ENCODE data around the gene FAAH.

Gene FAAH

DNA sequence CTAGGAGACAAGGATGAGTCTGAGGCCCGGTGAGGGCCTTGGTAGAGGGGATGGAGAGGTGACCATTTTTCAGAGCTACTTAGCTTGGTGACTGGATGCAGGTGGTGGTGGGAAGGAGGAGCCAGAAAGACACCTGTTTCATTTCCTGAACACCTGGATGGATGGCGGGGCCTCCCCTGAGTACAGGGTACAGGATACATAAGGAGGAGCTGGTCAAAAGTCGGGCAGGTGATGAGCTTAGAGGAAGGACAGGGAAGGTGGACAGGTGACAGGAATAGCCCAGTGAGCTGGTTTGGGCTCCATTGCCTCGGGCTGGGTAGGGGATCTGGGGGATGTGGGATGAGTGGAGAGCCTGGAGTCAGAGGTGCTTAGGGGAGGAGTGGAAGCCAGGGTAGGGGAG is 6.3 kb downstream of the FAAH start:
- H3K27ac ChIP-seq (ENCODE audit: low read length) = no peak overlapping the region
- WGBS (ENCODE audit: insufficient coverage, insufficient read length) = no CpG with 5 or more reads among the region's 4 CpGs
- H3K27me3 ChIP-seq (ENCODE audit: control insufficient read depth, insufficient read depth, low read length) = no peaks in the 10 kb centered on the region
- no peak overlapping the region for H3K4me3 ChIP-seq (ENCODE audit: low read length)
- H3K36me3 ChIP-seq (ENCODE audit: control insufficient read depth, insufficient read depth, low read length) = no peaks in the 10 kb centered on the region
- no peak for DNase-seq (ENCODE audit: low read depth, low spot score)
- H3K4me1 ChIP-seq (ENCODE audit: control insufficient read depth, insufficient read depth, low read length) = peaks cover 11% of the 10 kb centered on the region
- no peaks in the 10 kb centered on the region for H3K9me3 ChIP-seq (ENCODE audit: control insufficient read depth, insufficient read depth, low read length)

- no CpG with 5 or more reads among the region's 6 CpGs for WGBS (ENCODE audit: insufficient coverage, insufficient read length)
- H3K9me3 ChIP-seq (ENCODE audit: control insufficient read depth, insufficient read depth, low read length) = no peaks in the 10 kb centered on the region
- peaks cover 14% of the 10 kb centered on the region for H3K4me1 ChIP-seq (ENCODE audit: control insufficient read depth, insufficient read depth, low read length)
- no peak for DNase-seq (ENCODE audit: low read depth, low spot score)
- H3K27ac ChIP-seq (ENCODE audit: low read length) = no peak overlapping the region
- H3K36me3 ChIP-seq (ENCODE audit: control insufficient read depth, insufficient read depth, low read length) = no peaks in the 10 kb centered on the region
- no peaks in the 10 kb centered on the region for H3K27me3 ChIP-seq (ENCODE audit: control insufficient read depth, insufficient read depth, low read length)
- no peak overlapping the region for H3K4me3 ChIP-seq (ENCODE audit: low read length)
Measured at GRCh38 chr1:46401154-46401913, 7.2 kb downstream of the FAAH start.

GRCh38 chr1:46401964-46402626 is 8.0 kb downstream of the FAAH start:
- H3K27ac ChIP-seq (ENCODE audit: low read length) = no peak overlapping the region
- H3K36me3 ChIP-seq (ENCODE audit: control insufficient read depth, insufficient read depth, low read length) = no peaks in the 10 kb centered on the region
- H3K4me1 ChIP-seq (ENCODE audit: control insufficient read depth, insufficient read depth, low read length) = peaks cover 16% of the 10 kb centered on the region
- DNase-seq (ENCODE audit: low read depth, low spot score) = no peak
- no peak overlapping the region for H3K4me3 ChIP-seq (ENCODE audit: low read length)
- no CpG with 5 or more reads among the region's 10 CpGs for WGBS (ENCODE audit: insufficient coverage, insufficient read length)
- no peaks in the 10 kb centered on the region for H3K27me3 ChIP-seq (ENCODE audit: control insufficient read depth, insufficient read depth, low read length)
- H3K9me3 ChIP-seq (ENCODE audit: control insufficient read depth, insufficient read depth, low read length) = no peaks in the 10 kb centered on the region

DNA sequence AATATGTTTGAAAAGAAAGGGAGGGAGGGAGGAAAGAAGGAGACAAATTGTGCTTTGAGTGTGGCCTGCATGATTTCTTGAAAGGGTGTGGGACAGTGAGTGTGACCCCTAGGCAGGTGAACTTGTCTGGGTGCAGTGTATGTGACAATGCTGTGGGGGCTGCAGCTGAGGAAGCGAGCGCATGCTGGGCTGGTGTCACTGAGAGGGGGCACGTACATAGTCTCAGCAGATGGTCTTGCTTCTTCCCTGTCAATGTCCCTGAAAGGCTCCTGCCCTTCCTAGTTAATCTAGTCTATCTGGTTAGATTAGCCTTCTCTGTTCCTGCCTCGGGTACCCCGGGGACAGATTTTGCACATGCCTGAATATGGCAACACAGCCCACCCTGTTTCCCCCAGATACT is 9.8 kb downstream of the FAAH start:
- Histone ChIP-seq H3K27me3 (ENCODE audit: control insufficient read depth, insufficient read depth, low read length) (no peaks in the 10 kb centered on the region), H3K4me1 (ENCODE audit: control insufficient read depth, insufficient read depth, low read length) (peaks cover 16% of the 10 kb centered on the region), H3K36me3 (ENCODE audit: control insufficient read depth, insufficient read depth, low read length) (no peaks in the 10 kb centered on the region), H3K4me3 (ENCODE audit: low read length) (no peak overlapping the region), H3K27ac (ENCODE audit: low read length) (no peak overlapping the region), H3K9me3 (ENCODE audit: control insufficient read depth, insufficient read depth, low read length) (no peaks in the 10 kb centered on the region)
- WGBS (ENCODE audit: insufficient coverage, insufficient read length) = no CpG with 5 or more reads among the region's 5 CpGs
- no peak for DNase-seq (ENCODE audit: low read depth, low spot score)

- Histone ChIP-seq H3K4me3 (ENCODE audit: low read length) (no peak overlapping the region), H3K4me1 (ENCODE audit: control insufficient read depth, insufficient read depth, low read length) (peaks cover 16% of the 10 kb centered on the region), H3K27ac (ENCODE audit: low read length) (no peak overlapping the region), H3K36me3 (ENCODE audit: control insufficient read depth, insufficient read depth, low read length) (no peaks in the 10 kb centered on the region), H3K27me3 (ENCODE audit: control insufficient read depth, insufficient read depth, low read length) (no peaks in the 10 kb centered on the region), H3K9me3 (ENCODE audit: control insufficient read depth, insufficient read depth, low read length) (no peaks in the 10 kb centered on the region)
- no peak for DNase-seq (ENCODE audit: low read depth, low spot score)
- WGBS (ENCODE audit: insufficient coverage, insufficient read length) = no CpG with 5 or more reads among the region's 7 CpGs
Measured at GRCh38 chr1:46404482-46405196, 10.5 kb downstream of the FAAH start.

- Histone ChIP-seq H3K4me1 (ENCODE audit: control insufficient read depth, insufficient read depth, low read length) (peaks cover 15% of the 10 kb centered on the region), H3K27ac (ENCODE audit: low read length) (no peak overlapping the region), H3K9me3 (ENCODE audit: control insufficient read depth, insufficient read depth, low read length) (no peaks in the 10 kb centered on the region), H3K36me3 (ENCODE audit: control insufficient read depth, insufficient read depth, low read length) (no peaks in the 10 kb centered on the region), H3K27me3 (ENCODE audit: control insufficient read depth, insufficient read depth, low read length) (no peaks in the 10 kb centered on the region), H3K4me3 (ENCODE audit: low read length) (no peak overlapping the region)
- no CpG with 5 or more reads among the region's 12 CpGs for WGBS (ENCODE audit: insufficient coverage, insufficient read length)
- no peak for DNase-seq (ENCODE audit: low read depth, low spot score)
Measured at GRCh38 chr1:46405197-46405555, 11.1 kb downstream of the FAAH start.

DNA sequence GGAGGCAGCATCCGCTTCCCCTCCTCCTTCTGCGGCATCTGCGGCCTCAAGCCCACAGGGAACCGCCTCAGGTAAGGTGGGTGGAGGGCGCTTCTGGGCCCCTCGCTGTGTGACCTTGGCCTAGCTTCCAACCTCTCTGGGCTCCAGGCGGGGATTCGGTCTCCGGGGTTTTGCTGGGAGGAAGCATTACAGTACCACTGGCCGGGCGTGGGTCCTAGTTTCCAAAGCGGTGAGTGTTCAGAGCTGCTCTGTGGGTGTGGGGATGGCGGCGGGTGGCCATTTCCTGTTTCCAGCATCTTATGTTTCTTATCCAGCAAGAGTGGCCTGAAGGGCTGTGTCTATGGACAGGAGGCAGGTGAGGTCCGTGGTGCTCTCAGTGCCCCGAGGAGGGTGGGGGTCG is 11.6 kb downstream of the FAAH start:
- H3K27ac ChIP-seq (ENCODE audit: low read length) = no peak overlapping the region
- DNase-seq (ENCODE audit: low read depth, low spot score) = no peak
- peaks cover 11% of the 10 kb centered on the region for H3K4me1 ChIP-seq (ENCODE audit: control insufficient read depth, insufficient read depth, low read length)
- H3K27me3 ChIP-seq (ENCODE audit: control insufficient read depth, insufficient read depth, low read length) = no peaks in the 10 kb centered on the region
- no CpG with 5 or more reads among the region's 17 CpGs for WGBS (ENCODE audit: insufficient coverage, insufficient read length)
- H3K36me3 ChIP-seq (ENCODE audit: control insufficient read depth, insufficient read depth, low read length) = no peaks in the 10 kb centered on the region
- no peaks in the 10 kb centered on the region for H3K9me3 ChIP-seq (ENCODE audit: control insufficient read depth, insufficient read depth, low read length)
- no peak overlapping the region for H3K4me3 ChIP-seq (ENCODE audit: low read length)

DNA sequence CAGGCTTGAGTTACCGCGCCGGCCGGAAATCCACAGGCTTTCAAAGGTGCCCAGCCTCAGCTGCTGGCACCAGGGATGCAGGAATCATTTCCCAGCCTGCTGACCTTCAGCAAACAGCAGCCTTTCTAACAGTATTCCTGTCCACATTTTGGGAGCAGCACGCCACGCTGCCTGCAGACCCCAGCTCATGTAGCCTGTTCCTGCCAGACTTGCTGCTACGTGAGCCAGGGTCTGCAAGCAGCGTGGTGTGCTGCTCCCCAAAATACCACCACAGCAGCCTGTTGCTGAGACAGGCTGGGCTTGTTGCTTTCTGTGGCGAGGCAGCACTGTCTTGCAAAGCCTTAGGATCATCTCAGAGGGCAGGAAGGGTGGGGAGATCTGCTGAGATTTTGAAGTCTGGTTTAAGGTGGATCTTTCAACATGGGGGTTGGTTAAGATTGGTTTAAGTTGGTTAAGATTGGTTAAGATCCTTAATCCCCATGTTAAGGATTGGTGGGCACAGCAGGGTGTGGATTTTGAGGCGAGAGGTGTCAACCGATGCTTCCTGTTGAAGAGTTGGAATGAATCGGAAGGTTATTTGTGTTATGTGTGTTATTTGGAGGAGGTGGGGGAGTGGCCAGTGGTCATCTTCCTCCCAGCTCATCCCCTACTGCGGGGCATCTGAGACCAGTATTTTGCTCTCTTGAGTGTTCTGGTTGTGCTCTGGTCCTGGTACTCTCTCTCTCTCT is 12.9 kb downstream of the FAAH start:
- H3K4me1 ChIP-seq (ENCODE audit: control insufficient read depth, insufficient read depth, low read length) = peaks cover 6% of the 10 kb centered on the region
- H3K36me3 ChIP-seq (ENCODE audit: control insufficient read depth, insufficient read depth, low read length) = no peaks in the 10 kb centered on the region
- no peaks in the 10 kb centered on the region for H3K9me3 ChIP-seq (ENCODE audit: control insufficient read depth, insufficient read depth, low read length)
- WGBS (ENCODE audit: insufficient coverage, insufficient read length) = 100% methylated on average over 2 of the region's 13 CpGs
- no peaks in the 10 kb centered on the region for H3K27me3 ChIP-seq (ENCODE audit: control insufficient read depth, insufficient read depth, low read length)
- no peak for DNase-seq (ENCODE audit: low read depth, low spot score)
- H3K27ac ChIP-seq (ENCODE audit: low read length) = no peak overlapping the region
- no peak overlapping the region for H3K4me3 ChIP-seq (ENCODE audit: low read length)

GRCh38 chr1:46407636-46408035 is 13.5 kb downstream of the FAAH start:
- WGBS (ENCODE audit: insufficient coverage, insufficient read length) = no CpG with 5 or more reads among the region's 9 CpGs
- peaks cover 6% of the 10 kb centered on the region for H3K4me1 ChIP-seq (ENCODE audit: control insufficient read depth, insufficient read depth, low read length)
- no peaks in the 10 kb centered on the region for H3K9me3 ChIP-seq (ENCODE audit: control insufficient read depth, insufficient read depth, low read length)
- no peak overlapping the region for H3K27ac ChIP-seq (ENCODE audit: low read length)
- H3K27me3 ChIP-seq (ENCODE audit: control insufficient read depth, insufficient read depth, low read length) = no peaks in the 10 kb centered on the region
- no peaks in the 10 kb centered on the region for H3K36me3 ChIP-seq (ENCODE audit: control insufficient read depth, insufficient read depth, low read length)
- DNase-seq (ENCODE audit: low read depth, low spot score) = no peak
- H3K4me3 ChIP-seq (ENCODE audit: low read length) = no peak overlapping the region

DNA sequence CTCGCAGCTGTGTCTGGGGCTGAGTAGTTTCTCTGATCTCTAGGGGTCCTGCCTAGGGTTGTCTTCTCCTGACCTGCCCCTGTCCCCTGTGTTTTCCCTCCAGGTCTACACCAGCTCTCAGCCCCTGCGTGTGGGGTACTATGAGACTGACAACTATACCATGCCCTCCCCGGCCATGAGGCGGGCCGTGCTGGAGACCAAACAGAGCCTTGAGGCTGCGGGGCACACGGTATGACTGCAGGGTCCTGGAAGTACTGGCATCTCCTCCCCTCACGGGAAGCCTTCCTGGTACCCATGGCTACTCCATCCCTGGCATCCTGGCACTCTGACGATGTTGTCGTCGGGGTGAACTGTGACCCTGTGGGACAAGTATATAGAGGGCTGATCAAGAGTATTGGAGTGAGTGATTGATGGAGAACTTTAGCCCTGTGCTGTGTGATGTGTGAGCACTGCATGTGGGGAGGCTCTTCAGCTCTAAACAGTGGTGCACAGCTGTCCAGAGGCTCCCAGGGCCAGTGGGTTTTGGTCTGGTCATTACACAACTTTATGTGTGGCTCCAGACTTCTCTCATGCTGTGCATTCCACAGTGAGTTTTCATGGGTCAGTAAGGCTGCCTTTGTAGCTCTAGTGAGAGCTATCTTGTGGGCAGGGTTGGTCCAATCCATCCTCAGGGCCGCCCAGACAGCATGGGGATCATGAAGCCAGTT is 14.4 kb downstream of the FAAH start:
- Histone ChIP-seq H3K9me3 (ENCODE audit: control insufficient read depth, insufficient read depth, low read length) (no peaks in the 10 kb centered on the region), H3K4me3 (ENCODE audit: low read length) (no peak overlapping the region), H3K36me3 (ENCODE audit: control insufficient read depth, insufficient read depth, low read length) (no peaks in the 10 kb centered on the region), H3K4me1 (ENCODE audit: control insufficient read depth, insufficient read depth, low read length) (peaks cover 6% of the 10 kb centered on the region), H3K27me3 (ENCODE audit: control insufficient read depth, insufficient read depth, low read length) (no peaks in the 10 kb centered on the region), H3K27ac (ENCODE audit: low read length) (no peak overlapping the region)
- no peak for DNase-seq (ENCODE audit: low read depth, low spot score)
- no CpG with 5 or more reads among the region's 12 CpGs for WGBS (ENCODE audit: insufficient coverage, insufficient read length)

Measured in iPS DF 6.9 (cell line).